GM19043 (cell line): ENCODE measurements around the gene ARL17B.
"Not testable (repeated sequence)": the region's sequence is repeated elsewhere in the genome, so short reads cannot be mapped to it uniquely, and the experiment has no call there.

Experiments used
- ATAC-seq: cut with Tn5 transposase; IDR thresholded peaks from one replicate; pipeline ENCODE4 v1.9.1; 2021; ENCODE audit warnings: low read depth; ENCODE audit not compliant: unreplicated experiment

The ARL17B gene

GRCh38 chr17:46361755-46362154 lies at the start of gene ARL17B:
ARL17B (minus strand) TSS chr17:46361766; CDS start chr17:46358397, 3,369 bp downstream.
- ATAC-seq: peak; percentile 93

GRCh38 chr17:46409864-46410263 lies 48.3 kb upstream of the ARL17B start:
- not testable (repeated sequence) for ATAC-seq

- not testable (repeated sequence) for ATAC-seq
Measured at GRCh38 chr17:46407155-46407554, 45.6 kb upstream of the ARL17B start.

DNA sequence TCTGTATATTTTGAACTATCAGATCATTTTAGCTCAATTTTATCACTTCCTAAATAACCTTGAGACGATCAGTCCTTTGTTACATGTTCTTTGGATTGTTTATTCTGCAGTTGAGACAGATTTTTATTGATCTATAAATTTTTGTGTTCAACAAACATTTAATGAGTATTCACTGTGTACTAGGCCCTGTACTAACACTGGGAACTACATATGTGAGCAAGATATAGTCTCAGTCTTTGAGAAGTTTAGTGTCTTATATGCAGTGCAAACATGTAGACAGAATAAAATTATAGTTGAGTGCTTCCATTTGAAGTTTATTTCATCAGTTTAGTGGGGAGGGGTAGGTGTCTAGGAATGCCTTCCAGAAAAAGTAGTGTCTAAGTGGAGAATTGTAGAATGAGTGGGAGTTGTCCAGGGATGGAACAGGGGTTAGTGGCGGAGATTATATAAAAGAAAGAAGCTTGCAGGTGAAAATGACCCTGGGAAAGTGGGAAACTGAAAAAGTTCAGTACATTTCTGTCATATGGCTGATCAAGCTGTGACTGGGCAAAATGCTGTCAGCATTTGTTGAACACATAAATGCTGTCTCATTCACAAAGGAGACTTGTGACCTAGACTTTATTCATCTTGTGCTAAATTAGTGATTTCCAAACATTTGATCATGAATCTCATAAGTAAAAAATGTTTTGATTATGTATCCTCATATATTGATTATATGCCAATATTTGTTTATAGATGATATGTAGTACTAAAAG lies 39.6 kb upstream of the ARL17B start:
- ATAC-seq: not testable (repeated sequence)

GRCh38 chr17:46400543-46400942 lies 39.0 kb upstream of the ARL17B start:
- not testable (repeated sequence) for ATAC-seq

- not testable (repeated sequence) for ATAC-seq
Measured at GRCh38 chr17:46399993-46400392, 38.4 kb upstream of the ARL17B start.

GRCh38 chr17:46396292-46396691 lies 34.7 kb upstream of the ARL17B start:
- ATAC-seq: not testable (repeated sequence)

GRCh38 chr17:46393702-46394101 lies 32.1 kb upstream of the ARL17B start:
- not testable (repeated sequence) for ATAC-seq

DNA sequence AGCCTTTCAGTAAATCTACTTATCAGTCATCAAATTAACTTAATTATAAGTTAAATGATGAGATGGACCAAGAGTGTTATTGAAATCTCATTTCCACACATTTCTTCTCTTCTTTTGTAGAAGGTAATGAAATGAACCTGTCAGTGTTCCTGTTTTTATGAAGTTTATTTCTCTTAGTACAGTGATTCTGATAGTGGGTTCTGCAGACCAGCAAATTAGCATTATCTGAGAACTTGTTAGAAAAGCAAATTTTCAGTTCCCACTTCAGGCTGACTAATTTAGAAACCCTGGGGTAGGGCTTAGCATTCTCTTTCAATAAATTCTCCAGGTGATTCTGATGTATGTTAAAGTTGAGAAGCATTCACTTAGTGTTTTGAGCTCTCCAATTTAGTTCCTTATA lies 23.9 kb upstream of the ARL17B start:
- ATAC-seq: not testable (repeated sequence)

DNA sequence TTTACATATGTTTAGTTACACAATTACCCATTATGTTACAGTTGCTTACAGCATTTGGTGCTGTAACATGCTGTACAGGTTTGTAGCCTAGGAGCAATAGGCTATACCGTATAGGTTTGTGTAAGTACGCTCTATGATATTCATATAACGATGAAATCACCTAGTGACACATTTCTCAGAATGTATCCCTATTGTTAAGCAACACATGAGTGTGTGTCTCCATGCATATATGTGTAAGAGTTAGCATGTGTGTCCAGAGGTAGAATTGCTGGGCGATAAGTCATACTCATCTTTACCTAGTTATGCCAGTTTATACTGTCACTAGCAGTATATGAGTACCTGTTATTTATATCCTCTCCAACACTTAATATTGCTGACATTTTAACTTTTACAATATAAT lies 21.6 kb upstream of the ARL17B start:
- ATAC-seq: not testable (repeated sequence)

DNA sequence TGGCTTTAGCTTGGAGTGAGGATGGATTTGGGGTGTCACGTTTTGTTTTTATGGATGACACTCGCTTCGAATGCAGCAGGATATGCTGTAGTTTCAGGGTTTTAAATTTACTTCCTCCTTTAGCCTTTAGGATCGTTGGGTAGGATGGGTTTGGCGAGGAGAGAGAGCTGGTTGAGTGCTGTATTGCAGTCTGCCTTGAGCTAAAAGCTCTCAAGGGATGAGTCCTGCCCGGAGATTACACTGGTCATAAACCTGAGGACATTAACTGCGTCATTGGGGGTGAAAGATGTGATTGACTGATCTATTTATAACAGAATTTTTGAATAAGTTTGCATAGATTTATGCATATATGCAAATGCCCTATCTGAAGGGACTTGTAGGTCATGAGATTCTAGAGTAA lies 11.9 kb upstream of the ARL17B start:
- not testable (repeated sequence) for ATAC-seq

DNA sequence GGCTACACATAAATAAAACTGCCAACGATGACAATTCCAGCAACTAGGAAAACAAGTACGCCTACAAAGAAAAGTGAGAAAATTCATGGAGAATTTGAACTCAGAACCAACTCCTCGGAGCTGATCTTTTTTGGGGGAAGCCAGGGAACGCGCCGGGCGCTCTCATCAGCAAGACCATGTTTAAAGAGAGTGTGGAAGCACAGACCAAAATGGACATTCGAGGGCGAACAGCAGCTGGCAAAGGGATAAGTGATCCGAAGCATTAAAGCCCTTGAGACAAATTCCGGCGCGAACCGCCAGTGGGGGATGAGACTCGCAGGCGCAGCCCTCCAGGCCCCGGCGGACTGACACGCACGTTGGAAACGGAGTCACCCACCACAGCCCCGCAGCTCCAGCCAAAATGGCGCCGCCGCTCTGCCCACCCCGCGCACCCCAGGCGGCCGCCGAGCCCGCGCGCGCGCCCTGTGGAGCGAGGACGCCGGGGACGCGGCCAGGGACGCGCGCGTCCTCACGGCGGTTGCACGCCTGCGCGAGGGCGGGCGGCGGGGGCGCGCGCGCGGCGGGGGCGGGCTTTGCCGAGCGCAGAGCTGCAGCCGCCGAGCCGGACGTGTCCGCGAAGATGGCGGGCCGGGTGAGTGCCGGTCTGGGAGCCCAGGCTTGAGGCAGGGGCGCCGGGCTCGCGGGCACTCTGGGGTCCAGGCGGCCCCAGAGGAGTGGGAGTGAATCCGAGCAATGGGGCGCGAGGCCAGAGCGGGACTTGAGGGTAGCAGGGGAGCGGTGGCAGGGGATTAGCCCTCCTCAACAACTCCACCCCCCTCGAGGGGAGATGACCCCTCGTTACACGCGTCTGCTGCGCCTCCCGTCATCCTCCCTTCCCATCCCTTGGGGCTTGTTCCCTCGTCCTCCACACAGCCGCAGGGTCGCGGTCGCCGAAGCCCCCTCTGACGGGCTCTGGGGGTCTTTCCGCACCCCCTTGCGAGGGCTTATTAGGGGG lies 11.0 kb upstream of the ARL17B start:
- ATAC-seq: peak; percentile 59

- ATAC-seq: not testable (repeated sequence)
Measured at GRCh38 chr17:46367520-46367919, 6.0 kb upstream of the ARL17B start.

GRCh38 chr17:46361145-46361735 lies 326 bp downstream of the ARL17B start:
- not testable (repeated sequence) for ATAC-seq

- not testable (repeated sequence) for ATAC-seq
Measured at GRCh38 chr17:46353856-46354255, 7.7 kb downstream of the ARL17B start.

GRCh38 chr17:46349060-46349459 lies 12.5 kb downstream of the ARL17B start:
- not testable (repeated sequence) for ATAC-seq

DNA sequence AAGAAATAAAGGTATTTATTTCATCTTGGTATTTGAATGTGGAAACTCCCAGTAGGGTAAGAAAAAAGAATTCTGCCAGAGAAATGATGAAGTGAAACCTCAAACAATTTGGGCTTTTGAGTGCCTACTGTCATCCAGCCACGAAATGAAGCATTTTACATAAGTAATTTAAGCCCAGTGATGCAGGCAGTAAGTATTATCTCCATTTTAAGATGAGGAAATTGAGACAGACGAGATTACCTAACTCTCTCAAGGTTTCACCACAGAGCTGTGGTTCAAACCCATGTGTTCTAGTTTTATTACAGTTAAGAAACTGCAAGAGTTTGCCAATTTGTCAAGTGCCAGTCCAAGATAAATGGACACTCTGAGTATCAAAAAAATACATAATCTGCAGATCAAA lies 13.2 kb downstream of the ARL17B start:
- ATAC-seq: not testable (repeated sequence)

GRCh38 chr17:46342131-46342530 lies 19.4 kb downstream of the ARL17B start:
- ATAC-seq: not testable (repeated sequence)

GRCh38 chr17:46341220-46341619 lies 20.3 kb downstream of the ARL17B start:
- not testable (repeated sequence) for ATAC-seq

DNA sequence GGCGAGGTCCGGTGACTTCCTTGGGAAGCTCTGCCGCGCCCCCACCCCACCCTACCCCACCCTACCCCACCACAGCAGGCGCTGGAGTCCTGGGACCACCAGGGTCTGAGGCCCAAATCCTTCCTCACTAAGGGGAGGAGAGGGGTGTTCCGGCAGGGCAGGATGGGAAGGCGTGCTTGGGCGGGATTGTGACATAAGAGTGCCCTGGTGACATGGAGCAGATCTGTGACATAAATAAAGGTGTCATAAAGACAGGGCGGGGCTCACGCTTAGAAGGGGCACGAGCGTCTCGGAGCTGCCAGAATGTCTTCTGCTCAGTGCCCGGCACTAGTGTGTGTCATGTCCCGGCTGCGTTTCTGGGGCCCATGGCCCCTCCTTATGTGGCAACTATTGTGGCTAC lies 66.7 kb downstream of the ARL17B start, which contains the start of gene LRRC37A:
Gene LRRC37A, plus strand, starts transcription at position 301 of the 400 bp plus-strand sequence. Its CDS starts 3 bp downstream, at position 304.
- not testable (repeated sequence) for ATAC-seq
